Esophagus squamous epithelium (tissue), 4 donors: ENCODE measurements around the gene SCML1.

Experiments
- CTCF ChIP-seq, 6 experiments: fragments of 450-650 bp in 4 of 6; fragments of 200-600 bp in 2 of 6; sonication (generic) in 2 of 6; IDR thresholded peaks; one replicate each; pipeline ENCODE4 v1.5.1; 2016 to 2019; ENCODE audit warnings: antibody characterized with exemption in 6 of 6, mild to moderate bottlenecking in 4 of 6, moderate library complexity in 4 of 6
- POLR2A ChIP-seq, 4 donors: fragments of 450-650 bp; IDR thresholded peaks; one replicate each; pipeline ENCODE4 v1.6.1; 2017; ENCODE audit warnings: antibody characterized with exemption in 4 of 4, mild to moderate bottlenecking in 4 of 4, moderate library complexity in 3 of 4

- TF ChIP-seq POLR2A (IDR thresholded peaks at IDR 0.05) (no peak), CTCF (IDR thresholded peaks at IDR 0.05) (peak in 5 of 6 experiments; percentile 58 to 69 (median 65))
These were observed 47.3 kb upstream of the SCML1 start for GRCh38 chrX:17689971-17690409.
